Measurements from ENCODE around the gene ERBB2.

Gene ERBB2

GRCh38 chr17:39669897-39670735 is 29.7 kb upstream of the ERBB2 start:
- no peak for TF ChIP-seq CTCF (IDR thresholded peaks at IDR 0.05; ENCODE audit: low read depth, low read length)
- DNase-seq (ENCODE audit: low read depth in 2 of 2) = no peak
- no peak overlapping the region for H3K4me3 ChIP-seq (replicated peaks in 1 of 2; ENCODE audit: low read depth in 2 of 2, low read length in 2 of 2)

GRCh38 chr17:39670746-39671145 is 29.1 kb upstream of the ERBB2 start:
- no peak for DNase-seq (ENCODE audit: low read depth in 2 of 2)
- no peak for TF ChIP-seq CTCF (IDR thresholded peaks at IDR 0.05; ENCODE audit: low read depth, low read length)
- no peak overlapping the region for H3K4me3 ChIP-seq (replicated peaks in 1 of 2; ENCODE audit: low read depth in 2 of 2, low read length in 2 of 2)

GRCh38 chr17:39671651-39672521 is 28.0 kb upstream of the ERBB2 start:
- peak; percentile 60 for TF ChIP-seq CTCF (IDR thresholded peaks at IDR 0.05; ENCODE audit: low read depth, low read length)
- DNase-seq (ENCODE audit: low read depth in 2 of 2) = peak; percentile 37 to 50
- H3K4me3 ChIP-seq (replicated peaks in 1 of 2; ENCODE audit: low read depth in 2 of 2, low read length in 2 of 2) = no peak overlapping the region

GRCh38 chr17:39672522-39673334 is 27.1 kb upstream of the ERBB2 start:
- no peak for DNase-seq (ENCODE audit: low read depth in 2 of 2)
- no peak for TF ChIP-seq CTCF (IDR thresholded peaks at IDR 0.05; ENCODE audit: low read depth, low read length)
- no peak overlapping the region for H3K4me3 ChIP-seq (replicated peaks in 1 of 2; ENCODE audit: low read depth in 2 of 2, low read length in 2 of 2)

- no peak for TF ChIP-seq CTCF (IDR thresholded peaks at IDR 0.05; ENCODE audit: low read depth, low read length)
- H3K4me3 ChIP-seq (replicated peaks in 1 of 2; ENCODE audit: low read depth in 2 of 2, low read length in 2 of 2) = no peak overlapping the region
- DNase-seq (ENCODE audit: low read depth in 2 of 2) = no peak
Observed at GRCh38 chr17:39673335-39674081, 26.4 kb upstream of the ERBB2 start.

DNA sequence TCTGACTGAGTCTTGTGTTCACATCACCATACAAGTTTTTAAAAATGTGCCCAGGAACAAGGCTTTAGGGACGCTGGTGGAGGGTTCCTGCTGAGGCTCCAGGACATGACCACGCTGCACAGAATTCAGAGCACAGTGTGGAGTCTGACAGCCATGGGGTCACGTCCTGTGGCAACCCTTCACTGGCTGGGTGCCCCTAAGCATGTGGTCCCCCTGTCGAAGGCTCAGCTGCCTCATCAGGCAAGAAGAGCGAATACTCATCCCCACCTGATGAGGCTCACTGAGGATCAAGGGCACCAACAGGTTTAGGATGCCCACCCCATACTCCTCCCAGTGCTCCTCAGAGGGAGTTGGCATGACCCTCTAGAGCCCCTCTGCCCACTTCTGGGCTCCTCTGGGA is 25.7 kb upstream of the ERBB2 start:
- no peak for TF ChIP-seq CTCF (IDR thresholded peaks at IDR 0.05; ENCODE audit: low read depth, low read length)

More for the DNA sequence above, 25.7 kb upstream of the ERBB2 start:
- DNase-seq (ENCODE audit: low read depth in 2 of 2) = no peak
- H3K4me3 ChIP-seq (replicated peaks in 1 of 2; ENCODE audit: low read depth in 2 of 2, low read length in 2 of 2) = no peak overlapping the region
